Mesothelial cell of epicardium (in vitro differentiated cells): ENCODE data around the gene ASPSCR1. TPM values are rescaled to one million over a fixed set of nuclear protein-coding genes. Genes with fewer than 3 reads are reported as not detected.

ENCODE experiments used
- DNase-seq, 2 experiments: peaks; one replicate each; pipeline ENCODE4 v3.0.0; 2021; ENCODE audit warnings: low spot score in 2 of 2; ENCODE audit not compliant: unreplicated experiment in 2 of 2
- H3K27ac Mint-ChIP-seq: 2 replicates; pipeline ENCODE4 v1.8.0; 2021; ENCODE audit warnings: mixed read lengths
- H3K27me3 Mint-ChIP-seq: 2 replicates; pipeline ENCODE4 v1.8.0; 2021; ENCODE audit warnings: low read depth, mixed read lengths
- H3K36me3 Mint-ChIP-seq: 2 replicates; pipeline ENCODE4 v1.8.0; 2021; ENCODE audit warnings: mixed read lengths
- H3K4me1 Mint-ChIP-seq: 2 replicates; pipeline ENCODE4 v1.8.0; 2021; ENCODE audit warnings: mixed read lengths
- H3K4me3 Mint-ChIP-seq: 2 replicates; pipeline ENCODE4 v1.8.0; 2021; ENCODE audit warnings: mild to moderate bottlenecking, moderate library complexity, mixed read lengths
- H3K9me3 Mint-ChIP-seq: 2 replicates; pipeline ENCODE4 v1.8.0; 2021; ENCODE audit warnings: mixed read lengths
- total RNA-seq: library from RNA; stranded (reverse); gene quantifications from 3 replicates; pipeline ENCODE4 v1.2.1, GENCODE V29; 2021
- TF ChIP-seq, protein P1 (sequence below): fragments of 200-600 bp; sonication (generic); IDR thresholded peaks from one replicate; pipeline ENCODE4 v1.5.0; 2021; ENCODE audit warnings: antibody characterized with exemption; ENCODE audit not compliant: unreplicated experiment

Gene ASPSCR1, protein sequence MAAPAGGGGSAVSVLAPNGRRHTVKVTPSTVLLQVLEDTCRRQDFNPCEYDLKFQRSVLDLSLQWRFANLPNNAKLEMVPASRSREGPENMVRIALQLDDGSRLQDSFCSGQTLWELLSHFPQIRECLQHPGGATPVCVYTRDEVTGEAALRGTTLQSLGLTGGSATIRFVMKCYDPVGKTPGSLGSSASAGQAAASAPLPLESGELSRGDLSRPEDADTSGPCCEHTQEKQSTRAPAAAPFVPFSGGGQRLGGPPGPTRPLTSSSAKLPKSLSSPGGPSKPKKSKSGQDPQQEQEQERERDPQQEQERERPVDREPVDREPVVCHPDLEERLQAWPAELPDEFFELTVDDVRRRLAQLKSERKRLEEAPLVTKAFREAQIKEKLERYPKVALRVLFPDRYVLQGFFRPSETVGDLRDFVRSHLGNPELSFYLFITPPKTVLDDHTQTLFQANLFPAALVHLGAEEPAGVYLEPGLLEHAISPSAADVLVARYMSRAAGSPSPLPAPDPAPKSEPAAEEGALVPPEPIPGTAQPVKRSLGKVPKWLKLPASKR
- total RNA-seq = 50.5 to 53.0 TPM (median 51.4 TPM) in 3 replicates

DNA sequence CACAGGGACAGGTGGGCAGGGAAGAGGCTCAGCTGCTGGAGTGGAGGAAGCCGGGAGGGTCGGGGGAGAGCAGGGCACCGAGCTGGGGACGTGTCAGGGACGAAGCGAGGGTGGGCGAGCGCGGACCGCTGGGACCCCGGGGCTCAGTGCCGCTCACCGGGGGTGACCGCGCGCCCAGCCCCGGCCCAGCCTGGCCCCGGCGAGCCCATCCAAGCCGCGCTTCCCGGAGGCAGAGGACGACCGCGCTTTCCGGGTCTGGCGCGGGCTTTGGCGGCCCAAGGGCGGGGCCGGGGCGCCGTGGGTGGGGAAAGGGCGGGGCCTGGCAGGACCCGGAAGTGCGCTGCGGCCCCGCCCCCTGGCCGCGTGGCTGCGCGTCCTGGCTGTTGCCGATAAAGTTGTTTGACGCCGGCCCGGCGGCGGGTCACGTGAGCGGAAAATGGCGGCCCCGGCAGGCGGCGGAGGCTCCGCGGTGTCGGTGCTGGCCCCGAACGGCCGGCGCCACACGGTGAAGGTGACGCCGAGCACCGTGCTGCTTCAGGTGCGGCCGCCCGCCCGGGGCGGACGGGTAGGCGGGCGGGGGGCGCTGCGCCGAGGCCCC lies at the start of gene ASPSCR1:
Gene ASPSCR1, plus strand, starts transcription at position 419 of the 598 bp plus-strand sequence. Its CDS starts 18 bp downstream, at position 437.
- H3K4me3 Mint-ChIP-seq = peak within 1 kb of the TSS; percentile 89
- peak within 1 kb of the TSS; percentile 90 for H3K27ac Mint-ChIP-seq
- peaks cover 5% of the 10 kb centered on the region for H3K36me3 Mint-ChIP-seq
- peaks cover 3% of the 10 kb centered on the region for H3K9me3 Mint-ChIP-seq
- peak; percentile 94 to 96 for DNase-seq
- TF ChIP-seq, protein P1, sequence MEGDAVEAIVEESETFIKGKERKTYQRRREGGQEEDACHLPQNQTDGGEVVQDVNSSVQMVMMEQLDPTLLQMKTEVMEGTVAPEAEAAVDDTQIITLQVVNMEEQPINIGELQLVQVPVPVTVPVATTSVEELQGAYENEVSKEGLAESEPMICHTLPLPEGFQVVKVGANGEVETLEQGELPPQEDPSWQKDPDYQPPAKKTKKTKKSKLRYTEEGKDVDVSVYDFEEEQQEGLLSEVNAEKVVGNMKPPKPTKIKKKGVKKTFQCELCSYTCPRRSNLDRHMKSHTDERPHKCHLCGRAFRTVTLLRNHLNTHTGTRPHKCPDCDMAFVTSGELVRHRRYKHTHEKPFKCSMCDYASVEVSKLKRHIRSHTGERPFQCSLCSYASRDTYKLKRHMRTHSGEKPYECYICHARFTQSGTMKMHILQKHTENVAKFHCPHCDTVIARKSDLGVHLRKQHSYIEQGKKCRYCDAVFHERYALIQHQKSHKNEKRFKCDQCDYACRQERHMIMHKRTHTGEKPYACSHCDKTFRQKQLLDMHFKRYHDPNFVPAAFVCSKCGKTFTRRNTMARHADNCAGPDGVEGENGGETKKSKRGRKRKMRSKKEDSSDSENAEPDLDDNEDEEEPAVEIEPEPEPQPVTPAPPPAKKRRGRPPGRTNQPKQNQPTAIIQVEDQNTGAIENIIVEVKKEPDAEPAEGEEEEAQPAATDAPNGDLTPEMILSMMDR = no peak
- H3K27me3 Mint-ChIP-seq = no peaks in the 10 kb centered on the region
- peaks cover 14% of the 10 kb centered on the region for H3K4me1 Mint-ChIP-seq

DNA sequence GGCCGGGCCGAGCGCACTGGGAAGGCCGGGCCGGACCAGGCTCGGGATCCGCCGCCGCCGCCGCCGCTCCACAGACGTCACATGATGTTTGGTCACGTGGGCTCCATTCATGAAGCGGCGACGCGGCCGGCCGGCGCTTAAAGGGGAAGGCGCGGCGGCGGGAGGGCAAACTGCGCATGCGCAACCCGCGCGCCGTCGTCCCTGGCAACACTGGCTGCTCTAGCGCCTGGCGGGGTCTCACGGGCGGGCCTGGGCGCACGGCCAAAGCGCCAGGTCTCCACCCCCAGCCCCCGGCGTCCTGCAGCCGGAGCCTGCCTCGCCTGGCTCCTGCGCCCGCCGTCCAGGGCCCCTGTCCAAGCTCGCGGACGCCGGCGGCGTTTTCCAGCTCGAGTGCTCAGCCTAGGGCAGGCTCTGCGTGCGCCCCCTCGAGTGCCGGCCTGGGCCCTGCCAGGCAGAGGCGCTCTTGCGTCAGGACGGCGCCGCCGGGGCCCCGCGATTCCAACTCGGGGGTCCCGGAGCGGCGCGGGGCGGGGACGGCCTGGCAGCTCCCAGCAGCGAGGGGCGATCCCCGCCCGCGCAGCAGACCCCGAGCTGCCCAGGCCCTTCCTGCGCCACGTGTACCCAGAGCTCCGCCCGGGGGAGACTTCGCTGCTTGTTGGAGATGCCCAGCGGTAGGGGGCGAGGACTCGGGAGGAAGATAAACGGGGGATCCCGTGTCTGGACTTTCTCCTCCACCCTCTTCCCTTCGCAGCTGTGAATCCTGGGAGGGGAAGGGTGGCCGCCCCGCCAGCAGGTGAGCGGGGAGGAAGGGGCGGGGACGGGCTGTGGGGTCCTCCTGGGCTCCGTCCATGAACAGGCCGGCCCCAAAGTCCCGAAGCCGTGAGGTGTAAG lies 49.5 kb upstream of the ASPSCR1 start, which contains the start of gene MAFG:
Gene MAFG, minus strand, starts transcription at position 83 of the 891 bp plus-strand sequence. CDS start 4,550 bp downstream, outside the sequence.
- H3K36me3 Mint-ChIP-seq = peaks cover under 1% of the 10 kb centered on the region
- no peaks in the 10 kb centered on the region for H3K9me3 Mint-ChIP-seq
- TF ChIP-seq, protein P1 = peak; percentile 38
- DNase-seq = peak; percentile 97 to 98
- peaks cover 33% of the 10 kb centered on the region for H3K4me1 Mint-ChIP-seq
- peak within 1 kb of the TSS; percentile 78 for H3K4me3 Mint-ChIP-seq
- H3K27me3 Mint-ChIP-seq = no peaks in the 10 kb centered on the region
- H3K27ac Mint-ChIP-seq = peak within 1 kb of the TSS; percentile 97

DNA sequence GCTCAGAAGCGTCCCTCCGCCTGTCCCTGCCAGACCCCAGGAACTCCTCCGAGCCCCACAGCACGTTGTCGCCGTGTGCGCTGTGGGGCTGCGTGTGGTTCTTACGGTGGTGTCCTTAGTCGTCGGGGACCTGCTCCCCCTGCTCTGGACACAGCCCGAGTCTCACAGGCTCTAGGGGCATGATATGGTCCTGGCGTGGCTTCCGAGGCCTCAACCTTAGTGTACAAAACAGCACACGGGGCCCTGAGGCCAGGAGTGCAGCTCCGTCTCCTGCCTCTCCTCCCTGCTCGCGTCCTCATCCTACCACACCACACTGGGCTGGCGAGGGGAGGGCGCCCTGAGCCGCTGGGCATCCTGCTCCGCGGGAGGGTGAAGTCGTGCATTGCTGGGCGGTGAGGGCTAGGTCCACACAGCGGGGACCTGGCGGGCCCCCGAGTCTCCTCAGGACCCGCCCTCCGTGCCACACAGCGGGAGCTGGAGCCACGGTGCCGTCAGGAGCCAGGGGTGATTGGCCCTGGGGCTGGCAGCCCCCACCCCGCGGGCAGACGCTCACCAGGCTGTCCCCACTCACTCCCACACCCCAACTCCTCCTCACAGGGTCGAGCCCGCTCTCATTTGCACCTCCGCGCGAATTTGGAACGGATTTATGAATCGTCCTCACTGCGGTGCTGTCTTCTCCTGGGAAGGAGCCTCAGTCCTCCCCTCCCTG lies 48.7 kb upstream of the ASPSCR1 start:
- DNase-seq = no peak
- Mint-ChIP-seq H3K27ac (no peak overlapping the region), H3K36me3 (no peaks in the 10 kb centered on the region)

DNA sequence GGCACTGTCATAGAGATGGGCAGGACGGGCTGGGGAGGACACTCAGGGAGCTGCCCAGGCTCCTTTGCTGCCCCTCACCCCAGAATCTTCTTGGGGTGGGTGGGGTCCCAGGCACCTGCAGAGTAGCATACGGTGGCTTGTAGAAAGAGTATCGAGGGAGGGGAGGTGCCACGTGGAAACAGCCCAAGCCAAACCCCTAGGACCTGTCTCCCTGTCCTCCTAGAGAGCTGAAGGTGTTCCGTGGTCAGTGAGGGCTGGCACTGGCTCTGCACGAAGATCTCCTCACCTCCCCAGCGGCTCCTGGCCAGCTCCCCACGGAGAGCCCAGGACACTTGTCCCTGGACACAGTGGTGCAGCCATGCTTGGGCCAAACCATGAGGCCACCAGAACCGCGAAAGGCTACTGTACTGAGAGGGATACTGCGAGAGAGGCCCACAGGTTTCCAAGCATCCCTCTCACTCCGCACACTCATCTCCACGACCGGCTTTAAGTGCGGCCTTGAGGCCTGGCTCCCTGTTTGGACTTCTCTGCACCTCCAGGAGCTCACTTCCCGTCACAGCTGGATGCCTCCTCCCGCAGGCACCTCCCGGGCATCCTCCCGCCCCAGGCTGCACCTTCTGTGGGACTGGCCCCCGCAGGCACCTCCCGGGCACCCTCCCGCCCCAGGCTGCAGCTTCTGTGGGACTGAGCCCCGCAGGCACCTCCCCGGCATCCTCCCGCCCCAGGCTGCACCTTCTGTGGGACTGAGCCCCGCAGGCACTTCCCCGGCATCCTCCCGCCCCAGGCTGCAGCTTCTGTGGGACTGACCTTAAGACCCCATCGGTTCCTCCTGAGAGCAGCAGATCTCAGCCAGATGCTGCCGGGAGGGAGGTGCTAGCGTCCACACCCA lies 47.9 kb upstream of the ASPSCR1 start:
- Mint-ChIP-seq H3K4me1 (peaks cover 22% of the 10 kb centered on the region), H3K36me3 (no peaks in the 10 kb centered on the region), H3K4me3 (peak overlapping the region; percentile 52), H3K27ac (no peak overlapping the region), H3K9me3 (no peaks in the 10 kb centered on the region), H3K27me3 (no peaks in the 10 kb centered on the region)
- DNase-seq = no peak
- TF ChIP-seq, protein P1 = no peak

More for the DNA sequence above, 48.7 kb upstream of the ASPSCR1 start:
- Mint-ChIP-seq H3K27me3 (no peaks in the 10 kb centered on the region), H3K4me1 (peaks cover 28% of the 10 kb centered on the region), H3K9me3 (no peaks in the 10 kb centered on the region), H3K4me3 (peak overlapping the region; percentile 63)
- TF ChIP-seq, protein P1 = no peak
